Motor neuron (in vitro differentiated cells): ENCODE results near the gene TRAF6. TPM values are rescaled to one million over a fixed set of nuclear protein-coding genes. Genes with fewer than 3 reads are reported as not detected.
"Not testable (repeated sequence)": the region's sequence is repeated elsewhere in the genome, so short reads cannot be mapped to it uniquely, and the experiment has no call there.

Source experiments
- ATAC-seq, 8 experiments: fragments of 200-7000 bp; cut with Tn5 transposase; replicated peaks in 6 of 8; 2 replicates each; pipeline ENCODE4 v1.8.0; 2021; ENCODE audit warnings: mild to moderate bottlenecking in 8 of 8, moderate library complexity in 8 of 8
- H3K27ac ChIP-seq, 2 donors: fragments of 250-450 bp; sonication (Bioruptor Pico); 2 replicates each; pipeline ENCODE4 v1.9.0; 2021; ENCODE audit warnings: antibody characterized with exemption in 2 of 2, mild to moderate bottlenecking in 2 of 2, moderate library complexity in 1 of 2
- H3K4me1 ChIP-seq, 2 donors: fragments of 250-450 bp; sonication (Bioruptor Pico); replicated peaks in 1 of 2; 2 replicates each; pipeline ENCODE4 v1.6.1; 2021; ENCODE audit warnings: antibody characterized with exemption in 2 of 2, mild to moderate bottlenecking in 2 of 2, moderate library complexity in 1 of 2
- H3K4me3 ChIP-seq, 5 donors: fragments of 250-450 bp; sonication (Bioruptor Pico); 2 replicates each; pipeline ENCODE4 v1.9.0; 2021; ENCODE audit warnings: antibody characterized with exemption in 5 of 5, mild to moderate bottlenecking in 5 of 5, moderate library complexity in 4 of 5
- WGBS, 10 experiments: fragments of 450-650 bp; shearing (Covaris generic); methylation state at CpG; one replicate each; pipeline ENCODE4 v1.0.0; 2022; 5-methylcytosine and 5-hydroxymethylcytosine counted together
- in situ Hi-C, 9 experiments: fragments of 400-800 bp; cut with MboI; loops; one replicate each; pipeline ENCODE4 v1.15.0; 2021; ENCODE audit warnings: low sequenced_read_pairs in 9 of 9, low pct_unique_long_range_greater_than_20kb in 2 of 9; ENCODE audit not compliant: unreplicated experiment in 9 of 9
- total RNA-seq, 8 experiments: library from RNA; unstranded; fragments of 300-600 nt; gene quantifications; 2 replicates each; pipeline versions ENCODE4 v1.2.3 to v1.2.4, GENCODE V29; 2022

Gene TRAF6
- total RNA-seq, 8 experiments from 2014 or later: 5.8 to 14.7 (median 8.9) TPM

GRCh38 chr11:36511062-36511461 is 990 bp upstream of the TRAF6 start:
- 53 to 100% (median 90%) methylated on average over 1 to 2 of the region's 2 CpGs; no CpG with 5 or more reads in 3 of the 10 experiments for WGBS, 10 experiments

GRCh38 chr11:36510594-36510942 is 496 bp upstream of the TRAF6 start:
- Histone ChIP-seq H3K4me1 (peaks cover 0 to 8% of the 10 kb centered on the region in 2 donors), H3K27ac (no peak overlapping the region), H3K4me3 (peak overlapping the region; percentile 64 to 100 (median 88))
- in situ Hi-C loops: no loop called here
- 5 to 87% (median 26%) methylated on average over 1 to 7 of the region's 8 CpGs; no CpG with 5 or more reads in 2 of the 10 experiments for WGBS, 10 experiments
- ATAC-seq: no peak

More at GRCh38 chr11:36511062-36511461, 990 bp upstream of the TRAF6 start:
- H3K27ac ChIP-seq, H3K4me1 ChIP-seq, ATAC-seq, in situ Hi-C loops: not testable (repeated sequence)
- H3K4me3 ChIP-seq: peak overlapping the region in 1 of 5 donors; percentile 100

GRCh38 chr11:36509201-36509639 is 852 bp downstream of the TRAF6 start:
- peak overlapping the region in 1 of 2 donors; percentile 79 for H3K27ac ChIP-seq
- 0 to 3% (median 1%) methylated on average over 8 to 14 of the region's 15 CpGs; no CpG with 5 or more reads in 2 of the 10 experiments for WGBS, 10 experiments
- peak overlapping the region; percentile 64 to 100 (median 88) for H3K4me3 ChIP-seq
- peaks cover 0 to 8% of the 10 kb centered on the region in 2 donors for H3K4me1 ChIP-seq
- peak; percentile 1 to 47 (median 14) for ATAC-seq
- in situ Hi-C loops: no loop called here

GRCh38 chr11:36508743-36509142 is 1.3 kb downstream of the TRAF6 start:
- in situ Hi-C loops: no loop called here
- H3K4me1 ChIP-seq: peaks cover 0 to 8% of the 10 kb centered on the region in 2 donors
- peak in 1 of 8 experiments; percentile 1 for ATAC-seq
- 0 to 21% (median 13%) methylated on average over 1 to 3 of the region's 3 CpGs; no CpG with 5 or more reads in 3 of the 10 experiments for WGBS, 10 experiments
- peak overlapping the region; percentile 64 to 100 (median 88) for H3K4me3 ChIP-seq
- H3K27ac ChIP-seq: no peak overlapping the region

GRCh38 chr11:36507824-36508489 is 2.1 kb downstream of the TRAF6 start:
- Histone ChIP-seq H3K4me3 (peak overlapping the region in 2 of 5 donors; percentile 88 to 100), H3K27ac (no peak overlapping the region), H3K4me1 (peaks cover 0 to 8% of the 10 kb centered on the region in 2 donors)
- no peak for ATAC-seq
- in situ Hi-C loops: no loop called here
- WGBS, 10 experiments: 20 to 92% (median 62%) methylated on average over 1 to 6 of the region's 7 CpGs; no CpG with 5 or more reads in 1 of the 10 experiments

- Histone ChIP-seq H3K27ac (peak overlapping the region in 1 of 2 donors; percentile 58), H3K4me1 (peaks cover 7 to 8% of the 10 kb centered on the region in 2 donors), H3K4me3 (no peak overlapping the region)
- ATAC-seq: no peak
- in situ Hi-C loops: no loop called here
- 50 to 96% (median 86%) methylated on average over 2 to 5 of the region's 5 CpGs; no CpG with 5 or more reads in 2 of the 10 experiments for WGBS, 10 experiments
These were observed 8.8 kb downstream of the TRAF6 start for GRCh38 chr11:36501236-36501635.

GRCh38 chr11:36500315-36500721 is 9.8 kb downstream of the TRAF6 start:
- peak; percentile 31 to 100 (median 100) for ATAC-seq
- 0 to 63% (median 17%) methylated on average over 1 of the region's 1 CpG; no CpG with 5 or more reads in 4 of the 10 experiments for WGBS, 10 experiments
- Histone ChIP-seq H3K4me1 (peaks cover 7 to 8% of the 10 kb centered on the region in 2 donors), H3K4me3 (no peak overlapping the region), H3K27ac (peak overlapping the region; percentile 19 to 37)
- in situ Hi-C loops: no loop called here

GRCh38 chr11:36499315-36499714 is 10.8 kb downstream of the TRAF6 start:
- no peak overlapping the region for H3K27ac ChIP-seq
- peaks cover 7 to 8% of the 10 kb centered on the region in 2 donors for H3K4me1 ChIP-seq
- no peak overlapping the region for H3K4me3 ChIP-seq
- in situ Hi-C loops: loop anchor here in 5 of 9 experiments (25.0 kb wide), 6 partner anchors 187 to 1037 kb away; partner anchors contain the start of genes FJX1 (in 3 of the 5), COMMD9 (in 1 of the 5) and PRR5L (in 1 of the 5)
- no peak for ATAC-seq
- 93 to 100% (median 96%) methylated on average over 3 to 4 of the region's 4 CpGs; no CpG with 5 or more reads in 4 of the 10 experiments for WGBS, 10 experiments

- 67 to 100% (median 87%) methylated on average over 1 of the region's 1 CpG; no CpG with 5 or more reads in 2 of the 10 experiments for WGBS, 10 experiments
- no peak overlapping the region for H3K4me3 ChIP-seq
- in situ Hi-C loops: loop anchor here in 5 of 9 experiments (25.0 kb wide), 6 partner anchors 186 to 1036 kb away; partner anchors contain the start of genes FJX1 (in 3 of the 5), COMMD9 (in 1 of the 5) and PRR5L (in 1 of the 5)
- ATAC-seq: no peak
- H3K4me1 ChIP-seq: peaks cover 7 to 8% of the 10 kb centered on the region in 2 donors
- no peak overlapping the region for H3K27ac ChIP-seq
These were observed 11.4 kb downstream of the TRAF6 start for GRCh38 chr11:36498721-36499120.

- in situ Hi-C loops: loop anchor here in 5 of 9 experiments (25.0 kb wide), 6 partner anchors 181 to 1031 kb away; partner anchors contain the start of genes FJX1 (in 3 of the 5), COMMD9 (in 1 of the 5) and PRR5L (in 1 of the 5)
- Histone ChIP-seq H3K27ac (no peak overlapping the region), H3K4me1 (no peaks in the 10 kb centered on the region), H3K4me3 (no peak overlapping the region)
- ATAC-seq: no peak
These were observed 16.7 kb downstream of the TRAF6 start for GRCh38 chr11:36493332-36493731.

GRCh38 chr11:36492724-36493304 is 17.3 kb downstream of the TRAF6 start:
- H3K4me1 ChIP-seq: no peaks in the 10 kb centered on the region
- no peak overlapping the region for H3K4me3 ChIP-seq
- peak in 2 of 8 experiments; percentile 11 to 29 for ATAC-seq
- H3K27ac ChIP-seq: no peak overlapping the region
- in situ Hi-C loops: loop anchor here in 5 of 9 experiments (25.0 kb wide), 6 partner anchors 181 to 1031 kb away; partner anchors contain the start of genes FJX1 (in 3 of the 5), COMMD9 (in 1 of the 5) and PRR5L (in 1 of the 5)

GRCh38 chr11:36490026-36490806 is 19.9 kb downstream of the TRAF6 start:
- in situ Hi-C loops: loop anchor here in 5 of 9 experiments (25.0 kb wide), 6 partner anchors 178 to 1028 kb away; partner anchors contain the start of genes FJX1 (in 3 of the 5), COMMD9 (in 1 of the 5) and PRR5L (in 1 of the 5)
- WGBS, 10 experiments: 79 to 100% (median 93%) methylated on average over 1 to 12 of the region's 16 CpGs; no CpG with 5 or more reads in 1 of the 10 experiments
- no peak for ATAC-seq
- Histone ChIP-seq H3K4me1 (no peaks in the 10 kb centered on the region), H3K27ac (no peak overlapping the region), H3K4me3 (no peak overlapping the region)
